SK-N-SH treated with all-trans-retinoic acid at 6 μM for 48 hours (cell line): Measurements from ENCODE around the gene FAM47E.

ENCODE experiments used
- ATAC-seq: fragments of 200-7000 bp; cut with Tn5 transposase; 3 replicates; pipeline ENCODE4 v1.9.1; 2020; ENCODE audit warnings: mild to moderate bottlenecking, moderate library complexity
- ARNTL ChIP-seq: fragments of 450-650 bp; formaldehyde crosslinking; IDR thresholded peaks from 2 replicates; pipeline ENCODE4 v1.5.0; 2020; ENCODE audit warnings: low read depth, mild to moderate bottlenecking, moderate library complexity, borderline replicate concordance
- BACH2 ChIP-seq: fragments of 250-450 bp; sonication (Bioruptor Pico); IDR thresholded peaks from 2 replicates; pipeline ENCODE4 v1.9.0; 2021; ENCODE audit warnings: mild to moderate bottlenecking, borderline replicate concordance
- ESRRG ChIP-seq: fragments of 250-450 bp; sonication (Bioruptor Pico); IDR thresholded peaks from 2 replicates; pipeline ENCODE4 v1.6.1; 2021; ENCODE audit warnings: mild to moderate bottlenecking
- GLIS3 ChIP-seq: fragments of 250-450 bp; sonication (Bioruptor Pico); IDR thresholded peaks from 2 replicates; pipeline ENCODE4 v1.5.0; 2020; ENCODE audit warnings: mild to moderate bottlenecking, moderate library complexity
- OSR1 ChIP-seq: fragments of 250-450 bp; sonication (Bioruptor Pico); IDR thresholded peaks from 2 replicates; pipeline ENCODE4 v1.8.0; 2022; ENCODE audit warnings: moderate library complexity, mild to moderate bottlenecking, inconsistent platforms
- PPARA ChIP-seq: fragments of 250-450 bp; sonication (Bioruptor Pico); IDR thresholded peaks from 2 replicates; pipeline ENCODE4 v1.5.0; 2020; ENCODE audit warnings: mild to moderate bottlenecking, borderline replicate concordance
- SNAI2 ChIP-seq: fragments of 250-450 bp; sonication (Bioruptor Pico); IDR thresholded peaks from 2 replicates; pipeline ENCODE4 v1.5.0; 2020; ENCODE audit warnings: mild to moderate bottlenecking, moderate library complexity
- TCF4 ChIP-seq: fragments of 250-450 bp; sonication (Bioruptor Pico); IDR thresholded peaks from 2 replicates; pipeline ENCODE4 v1.8.0; 2021; ENCODE audit warnings: mild to moderate bottlenecking, moderate library complexity, borderline replicate concordance
- TOX ChIP-seq: fragments of 250-450 bp; sonication (Bioruptor Pico); IDR thresholded peaks from 2 replicates; pipeline ENCODE4 v1.8.0; 2021; ENCODE audit warnings: mild to moderate bottlenecking, moderate library complexity, borderline replicate concordance
- ZC3H10 ChIP-seq: fragments of 250-450 bp; sonication (Bioruptor Pico); IDR thresholded peaks from 2 replicates; pipeline ENCODE4 v1.5.1; 2021; ENCODE audit warnings: mild to moderate bottlenecking, moderate library complexity
- ZFP3 ChIP-seq: fragments of 250-450 bp; sonication (Bioruptor Pico); IDR thresholded peaks from 2 replicates; pipeline ENCODE4 v1.5.0; 2020; ENCODE audit warnings: mild to moderate bottlenecking, moderate library complexity
- ZFP30 ChIP-seq: fragments of 450-650 bp; formaldehyde crosslinking; IDR thresholded peaks from 2 replicates; pipeline ENCODE4 v1.5.0; 2022; ENCODE audit warnings: mild to moderate bottlenecking, moderate library complexity
- ZNF565 ChIP-seq: fragments of 450-650 bp; formaldehyde crosslinking; conservative IDR thresholded peaks from 2 replicates; pipeline ENCODE4 v1.5.0; 2020; ENCODE audit warnings: low read depth, mild to moderate bottlenecking, moderate library complexity
- ZNF70 ChIP-seq: fragments of 450-650 bp; formaldehyde crosslinking; IDR thresholded peaks from 2 replicates; pipeline ENCODE4 v1.5.0; 2020; ENCODE audit warnings: mild to moderate bottlenecking, moderate library complexity
- ZNF8 ChIP-seq: fragments of 450-650 bp; formaldehyde crosslinking; IDR thresholded peaks from 2 replicates; pipeline ENCODE4 v1.5.0; 2020; ENCODE audit warnings: mild to moderate bottlenecking, moderate library complexity
- TF ChIP-seq, protein P1 (sequence below): fragments of 250-450 bp; sonication (Bioruptor Pico); IDR thresholded peaks from 2 replicates; pipeline ENCODE4 v1.5.0; 2020; ENCODE audit warnings: mild to moderate bottlenecking, moderate library complexity
- TF ChIP-seq, protein P2 (sequence below): fragments of 250-450 bp; sonication (Bioruptor Pico); IDR thresholded peaks from 2 replicates; pipeline ENCODE4 v1.5.1; 2020; ENCODE audit warnings: low read depth, mild to moderate bottlenecking, moderate library complexity
- TF ChIP-seq, protein P3 (sequence below): fragments of 250-450 bp; sonication (Bioruptor Pico); IDR thresholded peaks from 2 replicates; pipeline ENCODE4 v1.8.0; 2021; ENCODE audit warnings: low read depth, mild to moderate bottlenecking, moderate library complexity, borderline replicate concordance
- TF ChIP-seq, protein P4 (sequence below): fragments of 250-450 bp; sonication (Bioruptor Pico); IDR thresholded peaks from 2 replicates; pipeline ENCODE4 v1.8.0; 2020; ENCODE audit warnings: mild to moderate bottlenecking, moderate library complexity, borderline replicate concordance

FAM47E gene

DNA sequence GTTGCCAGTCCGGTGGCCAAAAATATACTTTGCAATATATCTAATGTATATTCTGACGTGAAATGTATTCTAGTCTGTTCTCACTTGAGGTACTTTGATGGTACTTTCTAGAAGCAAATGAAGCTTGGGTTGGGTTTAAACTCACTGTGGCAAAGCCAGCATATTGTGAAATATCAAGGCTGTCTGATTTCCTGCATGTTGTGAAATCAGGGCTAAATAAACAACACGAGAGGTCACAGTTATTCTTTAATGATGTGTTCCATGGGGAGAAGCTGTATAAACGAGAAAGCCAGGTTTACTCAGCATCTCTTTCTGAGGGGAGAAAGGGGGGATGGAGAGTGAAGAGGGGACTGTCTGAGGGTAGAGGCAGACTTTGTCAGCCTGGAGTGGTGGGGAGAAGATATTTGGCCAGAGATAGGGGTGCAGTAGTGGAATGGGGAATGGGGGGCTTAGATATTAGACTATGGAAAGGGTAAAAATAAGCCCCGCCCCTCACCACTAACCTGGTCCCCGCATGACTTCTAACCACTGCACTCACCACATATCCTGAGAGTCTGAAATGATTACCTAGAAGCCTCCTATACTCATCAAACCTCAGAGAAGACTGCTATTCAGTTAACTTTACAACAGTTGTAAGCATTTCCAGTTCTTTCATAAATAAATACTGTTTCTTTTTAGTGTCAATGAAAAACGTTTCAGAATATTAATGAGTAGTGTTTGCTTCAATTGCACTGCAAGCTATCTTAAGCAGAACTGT, 32.0 kb upstream of the FAM47E start:
- TF ChIP-seq ZC3H10 (CRISPR knock-in tag) (no peak), ZNF8 (CRISPR knock-in tag) (no peak), TOX (no peak), OSR1 (CRISPR knock-in tag) (no peak), SNAI2 (no peak), ZFP30 (CRISPR knock-in tag) (no peak), ESRRG (CRISPR knock-in tag) (no peak), ZNF565 (CRISPR knock-in tag) (no peak), PPARA (CRISPR knock-in tag) (no peak), ZFP3 (CRISPR knock-in tag) (no peak), TCF4 (CRISPR knock-in tag) (no peak), GLIS3 (CRISPR knock-in tag) (no peak)
- TF ChIP-seq, protein P1, sequence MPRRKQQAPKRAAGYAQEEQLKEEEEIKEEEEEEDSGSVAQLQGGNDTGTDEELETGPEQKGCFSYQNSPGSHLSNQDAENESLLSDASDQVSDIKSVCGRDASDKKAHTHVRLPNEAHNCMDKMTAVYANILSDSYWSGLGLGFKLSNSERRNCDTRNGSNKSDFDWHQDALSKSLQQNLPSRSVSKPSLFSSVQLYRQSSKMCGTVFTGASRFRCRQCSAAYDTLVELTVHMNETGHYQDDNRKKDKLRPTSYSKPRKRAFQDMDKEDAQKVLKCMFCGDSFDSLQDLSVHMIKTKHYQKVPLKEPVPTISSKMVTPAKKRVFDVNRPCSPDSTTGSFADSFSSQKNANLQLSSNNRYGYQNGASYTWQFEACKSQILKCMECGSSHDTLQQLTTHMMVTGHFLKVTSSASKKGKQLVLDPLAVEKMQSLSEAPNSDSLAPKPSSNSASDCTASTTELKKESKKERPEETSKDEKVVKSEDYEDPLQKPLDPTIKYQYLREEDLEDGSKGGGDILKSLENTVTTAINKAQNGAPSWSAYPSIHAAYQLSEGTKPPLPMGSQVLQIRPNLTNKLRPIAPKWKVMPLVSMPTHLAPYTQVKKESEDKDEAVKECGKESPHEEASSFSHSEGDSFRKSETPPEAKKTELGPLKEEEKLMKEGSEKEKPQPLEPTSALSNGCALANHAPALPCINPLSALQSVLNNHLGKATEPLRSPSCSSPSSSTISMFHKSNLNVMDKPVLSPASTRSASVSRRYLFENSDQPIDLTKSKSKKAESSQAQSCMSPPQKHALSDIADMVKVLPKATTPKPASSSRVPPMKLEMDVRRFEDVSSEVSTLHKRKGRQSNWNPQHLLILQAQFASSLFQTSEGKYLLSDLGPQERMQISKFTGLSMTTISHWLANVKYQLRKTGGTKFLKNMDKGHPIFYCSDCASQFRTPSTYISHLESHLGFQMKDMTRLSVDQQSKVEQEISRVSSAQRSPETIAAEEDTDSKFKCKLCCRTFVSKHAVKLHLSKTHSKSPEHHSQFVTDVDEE, result no peak
- TF ChIP-seq, protein P2, sequence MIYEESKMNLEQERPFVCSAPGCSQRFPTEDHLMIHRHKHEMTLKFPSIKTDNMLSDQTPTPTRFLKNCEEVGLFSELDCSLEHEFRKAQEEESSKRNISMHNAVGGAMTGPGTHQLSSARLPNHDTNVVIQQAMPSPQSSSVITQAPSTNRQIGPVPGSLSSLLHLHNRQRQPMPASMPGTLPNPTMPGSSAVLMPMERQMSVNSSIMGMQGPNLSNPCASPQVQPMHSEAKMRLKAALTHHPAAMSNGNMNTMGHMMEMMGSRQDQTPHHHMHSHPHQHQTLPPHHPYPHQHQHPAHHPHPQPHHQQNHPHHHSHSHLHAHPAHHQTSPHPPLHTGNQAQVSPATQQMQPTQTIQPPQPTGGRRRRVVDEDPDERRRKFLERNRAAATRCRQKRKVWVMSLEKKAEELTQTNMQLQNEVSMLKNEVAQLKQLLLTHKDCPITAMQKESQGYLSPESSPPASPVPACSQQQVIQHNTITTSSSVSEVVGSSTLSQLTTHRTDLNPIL, result no peak
- TF ChIP-seq, protein P3, sequence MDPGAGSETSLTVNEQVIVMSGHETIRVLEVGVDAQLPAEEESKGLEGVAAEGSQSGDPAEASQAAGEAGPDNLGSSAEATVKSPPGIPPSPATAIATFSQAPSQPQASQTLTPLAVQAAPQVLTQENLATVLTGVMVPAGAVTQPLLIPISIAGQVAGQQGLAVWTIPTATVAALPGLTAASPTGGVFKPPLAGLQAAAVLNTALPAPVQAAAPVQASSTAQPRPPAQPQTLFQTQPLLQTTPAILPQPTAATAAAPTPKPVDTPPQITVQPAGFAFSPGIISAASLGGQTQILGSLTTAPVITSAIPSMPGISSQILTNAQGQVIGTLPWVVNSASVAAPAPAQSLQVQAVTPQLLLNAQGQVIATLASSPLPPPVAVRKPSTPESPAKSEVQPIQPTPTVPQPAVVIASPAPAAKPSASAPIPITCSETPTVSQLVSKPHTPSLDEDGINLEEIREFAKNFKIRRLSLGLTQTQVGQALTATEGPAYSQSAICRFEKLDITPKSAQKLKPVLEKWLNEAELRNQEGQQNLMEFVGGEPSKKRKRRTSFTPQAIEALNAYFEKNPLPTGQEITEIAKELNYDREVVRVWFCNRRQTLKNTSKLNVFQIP (CRISPR knock-in tag), result no peak

DNA sequence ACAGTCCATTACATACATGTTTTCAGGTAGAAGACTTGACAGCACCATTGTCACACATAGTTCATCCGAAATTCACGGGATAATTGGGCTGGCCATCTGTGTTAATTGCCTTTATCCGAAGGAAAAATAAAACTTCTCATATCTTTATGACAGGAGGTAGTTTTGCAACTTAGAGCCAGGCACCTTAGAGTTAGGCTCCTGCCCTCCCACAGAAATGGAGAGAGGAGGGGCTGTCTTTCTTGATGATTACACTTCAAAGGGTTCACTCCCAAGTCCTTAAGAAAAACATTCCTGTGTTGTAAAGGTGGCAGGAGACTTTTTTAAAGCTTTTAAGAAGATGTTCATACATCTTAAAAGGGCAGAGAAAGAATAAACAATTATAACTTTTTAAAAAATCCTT, 27.4 kb upstream of the FAM47E start:
- no peak for ATAC-seq

More for the DNA sequence above, 32.0 kb upstream of the FAM47E start:
- ATAC-seq, result no peak

More for the DNA sequence above, 27.4 kb upstream of the FAM47E start:
- TF ChIP-seq ZNF8 (CRISPR knock-in tag) (no peak), ZNF70 (no peak), SNAI2 (no peak), TCF4 (CRISPR knock-in tag) (no peak), OSR1 (CRISPR knock-in tag) (no peak), ESRRG (CRISPR knock-in tag) (no peak), GLIS3 (CRISPR knock-in tag) (no peak), BACH2 (CRISPR knock-in tag) (no peak), ZFP30 (CRISPR knock-in tag) (no peak), ARNTL (CRISPR knock-in tag) (no peak)
- TF ChIP-seq, protein P2, result no peak
- TF ChIP-seq, protein P4, sequence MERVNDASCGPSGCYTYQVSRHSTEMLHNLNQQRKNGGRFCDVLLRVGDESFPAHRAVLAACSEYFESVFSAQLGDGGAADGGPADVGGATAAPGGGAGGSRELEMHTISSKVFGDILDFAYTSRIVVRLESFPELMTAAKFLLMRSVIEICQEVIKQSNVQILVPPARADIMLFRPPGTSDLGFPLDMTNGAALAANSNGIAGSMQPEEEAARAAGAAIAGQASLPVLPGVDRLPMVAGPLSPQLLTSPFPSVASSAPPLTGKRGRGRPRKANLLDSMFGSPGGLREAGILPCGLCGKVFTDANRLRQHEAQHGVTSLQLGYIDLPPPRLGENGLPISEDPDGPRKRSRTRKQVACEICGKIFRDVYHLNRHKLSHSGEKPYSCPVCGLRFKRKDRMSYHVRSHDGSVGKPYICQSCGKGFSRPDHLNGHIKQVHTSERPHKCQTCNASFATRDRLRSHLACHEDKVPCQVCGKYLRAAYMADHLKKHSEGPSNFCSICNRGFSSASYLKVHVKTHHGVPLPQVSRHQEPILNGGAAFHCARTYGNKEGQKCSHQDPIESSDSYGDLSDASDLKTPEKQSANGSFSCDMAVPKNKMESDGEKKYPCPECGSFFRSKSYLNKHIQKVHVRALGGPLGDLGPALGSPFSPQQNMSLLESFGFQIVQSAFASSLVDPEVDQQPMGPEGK (CRISPR knock-in tag), result no peak
- TF ChIP-seq, protein P3 (CRISPR knock-in tag), result no peak
